Urinary bladder (tissue), 4 donors: ENCODE data around the gene TJP3. TPM values are rescaled to one million over a fixed set of nuclear protein-coding genes. Genes with fewer than 3 reads are reported as not detected.

Source experiments
- DNase-seq: peaks from one replicate; pipeline ENCODE4 v3.0.0-alpha.2; 2015; ENCODE audit errors: extremely low spot score
- H3K27ac ChIP-seq: one replicate; pipeline ENCODE4 v1.5.1; 2013; ENCODE audit warnings: low read depth, mild to moderate bottlenecking, moderate library complexity
- H3K36me3 ChIP-seq: one replicate; pipeline ENCODE4 v1.6.1; 2013; ENCODE audit warnings: mild to moderate bottlenecking, moderate library complexity; ENCODE audit not compliant: insufficient read depth
- H3K4me1 ChIP-seq: one replicate; pipeline ENCODE4 v1.6.1; 2013; ENCODE audit warnings: mild to moderate bottlenecking, moderate library complexity; ENCODE audit not compliant: insufficient read depth
- H3K4me3 ChIP-seq: one replicate; pipeline ENCODE4 v1.5.1; 2013; ENCODE audit warnings: low read depth, low read length
- WGBS: extraction: QIAGEN DNeasy Blood & Tissue Kit; methylation state at CpG from one replicate; pipeline ENCODE4 v1.1.7; 2013; 5-methylcytosine and 5-hydroxymethylcytosine counted together
- polyA plus RNA-seq: library from polyadenylated mRNA; stranded (reverse); fragments of 200-250 nt; gene quantifications from one replicate; pipeline ENCODE4 v1.2.3, GENCODE V29; 2013
- total RNA-seq: library from RNA; depleted of rRNA; stranded (reverse); fragments of >200 nt; gene quantifications from one replicate; pipeline ENCODE4 v1.2.3, GENCODE V29; 2014
- donor health status: healthy with polysubstance abuse.
- donor health status: healthy.

The TJP3 gene
- total and polyA plus RNA-seq, 2 donors, result 2.8 to 3.1 TPM

DNA sequence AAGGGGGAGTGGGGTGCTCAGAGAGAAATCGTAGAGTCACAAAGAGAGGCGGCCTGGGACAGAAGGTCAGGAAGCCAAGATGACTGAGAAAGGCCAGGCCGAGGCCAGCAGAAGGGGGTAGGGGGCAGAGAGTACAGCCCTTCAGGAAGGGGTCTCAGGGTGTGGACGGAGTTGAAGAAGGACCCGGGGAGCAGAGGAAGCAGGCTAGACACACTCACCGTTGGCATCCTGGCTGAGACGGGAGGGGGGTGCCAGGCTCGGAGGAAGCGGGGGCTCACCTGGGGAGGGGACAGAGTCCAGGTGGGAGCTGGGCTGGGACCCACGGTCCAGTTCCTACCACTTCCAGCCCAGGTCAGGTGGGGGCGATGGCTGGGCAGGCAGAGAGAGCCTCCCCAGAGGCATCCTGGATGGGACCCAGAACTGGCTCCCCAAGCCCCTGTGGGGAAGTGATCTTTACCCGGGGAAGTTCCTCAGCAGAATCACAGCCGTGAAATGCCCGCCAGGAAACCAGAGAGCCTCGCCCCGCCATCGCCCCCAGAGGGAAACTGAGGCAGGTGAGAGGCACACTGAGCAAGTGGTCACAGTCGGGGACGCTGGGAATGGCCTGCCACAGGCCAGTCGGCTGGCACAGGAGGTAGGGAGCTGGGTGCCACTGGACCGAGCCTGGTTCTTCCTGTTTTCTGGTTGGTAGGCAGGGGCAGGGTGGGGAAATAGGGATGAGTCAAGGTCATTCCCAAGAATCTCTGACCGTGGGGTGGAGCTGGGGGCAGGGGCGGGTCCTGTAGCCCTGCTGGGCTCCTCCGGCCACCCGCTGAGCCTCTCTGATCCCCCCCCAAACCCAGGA lies 76.6 kb downstream of the TJP3 start:
- Histone ChIP-seq H3K27ac (no peak overlapping the region), H3K4me1 (no peaks in the 10 kb centered on the region), H3K4me3 (no peak overlapping the region), H3K36me3 (no peaks in the 10 kb centered on the region)
- WGBS, result 26% methylated on average over 25 of the region's 25 CpGs
- no peak for DNase-seq

- WGBS, result 1% methylated on average over 47 of the region's 47 CpGs
- DNase-seq, result no peak
- Histone ChIP-seq H3K4me3 (peak overlapping the region; percentile 32), H3K36me3 (no peaks in the 10 kb centered on the region), H3K27ac (no peak overlapping the region), H3K4me1 (no peaks in the 10 kb centered on the region)
These were observed 77.3 kb downstream of the TJP3 start for GRCh38 chr19:3785451-3785937.

- Histone ChIP-seq H3K36me3 (no peaks in the 10 kb centered on the region), H3K4me1 (no peaks in the 10 kb centered on the region), H3K4me3 (peak within 1 kb of the TSS; percentile 32), H3K27ac (no peak within 1 kb of the TSS)
- 4% methylated on average over 101 of the region's 101 CpGs for WGBS
- DNase-seq, result no peak
These were observed 78.0 kb downstream of the TJP3 start, which contains the start of gene MATK for GRCh38 chr19:3785938-3786824. Gene MATK (minus strand): TSS chr19:3786381. CDS start chr19:3785135, 1,246 bp downstream.

DNA sequence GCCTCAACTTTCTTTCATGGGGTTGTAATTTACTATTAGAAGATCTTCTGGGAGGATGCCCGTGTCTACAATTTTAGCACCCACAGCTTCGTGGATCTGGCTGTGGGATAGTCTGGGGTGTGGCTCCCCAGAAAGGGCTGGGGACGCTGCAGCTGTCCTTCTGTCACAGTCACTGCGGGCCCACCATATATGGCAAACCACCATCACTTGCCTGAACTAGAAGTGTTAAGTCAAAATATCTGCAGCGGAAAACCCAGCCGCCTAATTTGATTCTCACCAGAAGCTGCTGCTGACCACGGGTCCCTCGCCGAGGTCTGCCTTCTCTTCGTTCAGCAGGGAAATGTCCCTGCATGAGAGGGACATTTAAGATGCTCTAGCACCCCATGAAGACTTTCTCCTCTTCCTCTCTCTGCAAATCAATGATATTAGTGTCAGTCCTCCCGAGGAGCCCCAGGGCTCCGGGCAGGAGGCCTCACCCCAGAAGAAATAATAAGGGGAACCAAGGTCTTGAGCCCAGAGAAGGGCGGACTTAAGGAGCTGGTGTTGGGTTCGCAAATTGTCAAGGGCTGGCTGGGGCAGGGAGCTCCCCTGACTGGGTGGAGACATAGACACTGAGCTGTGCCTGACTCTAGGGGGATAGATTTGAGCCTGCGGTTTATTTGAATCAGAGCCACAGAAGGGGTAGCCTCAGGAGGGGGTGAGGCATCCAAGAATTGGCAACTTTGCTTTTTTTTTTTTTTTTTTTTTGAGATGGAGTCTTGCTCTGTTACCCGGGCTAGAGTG lies 81.0 kb downstream of the TJP3 start:
- H3K27ac ChIP-seq, result no peak overlapping the region
- H3K4me1 ChIP-seq, result no peaks in the 10 kb centered on the region
- H3K4me3 ChIP-seq, result no peak overlapping the region
- H3K36me3 ChIP-seq, result no peaks in the 10 kb centered on the region
- no peak for DNase-seq
- 49% methylated on average over 16 of the region's 16 CpGs for WGBS

GRCh38 chr19:3790209-3790734 lies 82.1 kb downstream of the TJP3 start:
- no peaks in the 10 kb centered on the region for H3K36me3 ChIP-seq
- no peak for DNase-seq
- no peaks in the 10 kb centered on the region for H3K4me1 ChIP-seq
- WGBS, result 71% methylated on average over 6 of the region's 6 CpGs
- H3K27ac ChIP-seq, result no peak overlapping the region
- H3K4me3 ChIP-seq, result no peak overlapping the region

DNA sequence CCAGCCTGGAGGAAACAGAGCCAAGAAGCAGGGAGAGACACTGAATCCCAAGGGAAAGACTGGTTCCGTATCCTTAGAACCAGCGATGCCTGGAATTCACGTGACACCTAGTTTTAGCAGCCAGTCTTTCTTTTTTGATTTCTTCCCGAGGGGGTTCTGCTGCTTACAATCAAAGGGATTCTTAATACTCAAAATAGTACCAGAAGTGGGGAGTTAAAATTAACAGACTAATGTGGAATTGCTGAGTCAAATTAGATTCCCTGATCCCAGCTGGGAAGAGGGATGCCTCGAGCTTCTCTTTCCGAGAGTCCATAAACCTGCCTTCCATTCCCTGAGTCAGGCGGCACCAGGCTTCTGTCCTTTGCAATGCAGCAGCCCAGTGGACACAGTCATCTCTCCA lies 82.8 kb downstream of the TJP3 start:
- Histone ChIP-seq H3K36me3 (no peaks in the 10 kb centered on the region), H3K4me3 (no peak overlapping the region), H3K27ac (no peak overlapping the region), H3K4me1 (no peaks in the 10 kb centered on the region)
- WGBS, result 70% methylated on average over 7 of the region's 7 CpGs
- no peak for DNase-seq

GRCh38 chr19:3792114-3792513 lies 83.9 kb downstream of the TJP3 start:
- no peak for DNase-seq
- H3K4me1 ChIP-seq, result no peaks in the 10 kb centered on the region
- 59% methylated on average over 3 of the region's 3 CpGs for WGBS

GRCh38 chr19:3793799-3794198 lies 85.6 kb downstream of the TJP3 start:
- Histone ChIP-seq H3K36me3 (no peaks in the 10 kb centered on the region), H3K4me3 (no peak overlapping the region), H3K27ac (no peak overlapping the region), H3K4me1 (no peaks in the 10 kb centered on the region)
- WGBS, result 94% methylated on average over 3 of the region's 3 CpGs
- DNase-seq, result no peak

More at GRCh38 chr19:3792114-3792513, 83.9 kb downstream of the TJP3 start:
- Histone ChIP-seq H3K27ac (no peak overlapping the region), H3K4me3 (no peak overlapping the region), H3K36me3 (no peaks in the 10 kb centered on the region)

DNA sequence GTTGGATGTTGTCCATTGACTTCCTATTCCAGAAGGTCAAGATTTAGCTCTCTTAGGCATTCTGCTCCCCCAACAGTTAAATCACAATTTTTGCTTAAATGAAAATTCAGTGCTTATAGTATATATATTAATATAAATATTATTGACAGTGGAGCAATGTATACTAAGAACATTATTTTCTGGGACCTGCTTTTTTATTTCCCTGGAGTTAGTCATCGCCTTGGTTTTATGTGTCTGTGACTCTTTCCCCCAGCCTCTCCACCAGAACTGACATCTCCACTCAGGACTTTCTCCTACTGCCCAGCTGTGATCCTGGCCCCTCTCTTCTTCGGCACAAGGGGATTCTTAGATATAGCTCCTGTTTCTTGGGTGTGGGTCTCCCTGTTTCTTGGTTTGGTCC lies 88.2 kb downstream of the TJP3 start:
- WGBS, result 92% methylated on average over 2 of the region's 2 CpGs
- no peak overlapping the region for H3K27ac ChIP-seq

DNA sequence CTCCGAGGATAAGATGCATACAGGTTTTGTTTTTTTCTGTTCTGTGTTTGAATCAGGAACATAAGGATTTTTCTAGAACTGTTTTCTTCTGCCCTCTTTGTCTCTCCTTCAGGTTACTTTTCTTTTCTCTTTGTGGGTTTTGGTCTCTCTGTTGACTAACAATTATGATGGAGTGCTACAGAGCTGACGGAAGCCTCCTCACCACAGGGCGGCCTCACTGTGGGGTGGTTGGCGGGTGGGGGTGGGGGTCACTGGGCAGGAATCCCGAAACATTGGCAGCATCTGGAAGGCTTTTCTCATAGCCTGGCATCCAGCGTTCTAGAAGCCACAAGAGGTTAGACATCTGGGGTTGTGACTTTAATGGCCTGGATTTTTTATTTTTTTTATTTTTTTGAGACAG lies 90.0 kb downstream of the TJP3 start:
- Histone ChIP-seq H3K36me3 (no peaks in the 10 kb centered on the region), H3K4me3 (no peak overlapping the region), H3K27ac (no peak overlapping the region), H3K4me1 (no peaks in the 10 kb centered on the region)
- no peak for DNase-seq
- 66% methylated on average over 6 of the region's 6 CpGs for WGBS

More for the DNA sequence above, 88.2 kb downstream of the TJP3 start:
- Histone ChIP-seq H3K4me1 (no peaks in the 10 kb centered on the region), H3K36me3 (no peaks in the 10 kb centered on the region), H3K4me3 (no peak overlapping the region)
- DNase-seq, result no peak
